HUES48 (cell line): ENCODE results near the gene RHOG.

Experiments
- H3K27ac ChIP-seq: one replicate; pipeline ENCODE4 v1.7.0; 2013; ENCODE audit warnings: low read depth, low read length, inconsistent platforms
- H3K27me3 ChIP-seq: 2 replicates; pipeline ENCODE4 v1.6.1; 2013; ENCODE audit warnings: mild to moderate bottlenecking, low read length; ENCODE audit not compliant: control insufficient read depth, insufficient read depth
- H3K36me3 ChIP-seq: 2 replicates; pipeline ENCODE4 v1.6.1; 2013; ENCODE audit warnings: low read length; ENCODE audit not compliant: control insufficient read depth, insufficient read depth
- H3K4me1 ChIP-seq: 2 replicates; pipeline ENCODE4 v1.6.1; 2013; ENCODE audit warnings: mild to moderate bottlenecking, low read length; ENCODE audit not compliant: control insufficient read depth, insufficient read depth
- H3K4me3 ChIP-seq: 2 replicates; pipeline ENCODE4 v1.5.1; 2013; ENCODE audit warnings: mild to moderate bottlenecking, low read depth, low read length
- H3K9ac ChIP-seq: 2 replicates; pipeline ENCODE4 v1.6.1; 2013; ENCODE audit warnings: mild to moderate bottlenecking, low read depth, low read length, moderate library complexity
- H3K9me3 ChIP-seq: 2 replicates; pipeline ENCODE4 v1.6.1; 2013; ENCODE audit warnings: low read length; ENCODE audit not compliant: control insufficient read depth, insufficient read depth

Gene RHOG

DNA sequence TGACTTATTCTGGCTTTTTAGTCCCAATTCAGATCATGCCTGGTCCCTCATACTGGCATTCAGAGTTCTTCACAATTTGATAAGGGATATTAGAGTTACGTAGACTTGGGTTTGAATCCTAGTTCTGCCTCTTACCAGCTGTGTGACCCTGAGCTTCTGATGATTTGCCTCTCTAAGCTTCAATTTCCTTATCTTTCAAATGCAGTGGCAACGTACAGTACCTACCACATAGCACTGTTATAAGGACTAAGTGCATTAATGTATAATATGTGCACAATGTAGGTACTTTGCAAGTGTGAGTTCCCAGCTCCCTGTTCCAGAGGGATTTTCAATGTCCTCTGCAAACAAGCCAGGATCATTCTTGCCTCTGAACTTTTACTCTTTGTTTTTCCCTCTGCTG, 7.3 kb downstream of the RHOG start:
- peaks cover 20% of the 10 kb centered on the region; the same call in 1 of the 2 replicates for H3K4me1 ChIP-seq
- no peak overlapping the region for H3K27ac ChIP-seq
- H3K27me3 ChIP-seq = no peaks in the 10 kb centered on the region
- no peaks in the 10 kb centered on the region for H3K9me3 ChIP-seq
- H3K4me3 ChIP-seq = no peak overlapping the region
- no peak overlapping the region for H3K9ac ChIP-seq
- peaks cover 12% of the 10 kb centered on the region for H3K36me3 ChIP-seq

- no peak overlapping the region for H3K4me3 ChIP-seq
- H3K36me3 ChIP-seq = peaks cover 17% of the 10 kb centered on the region
- no peaks in the 10 kb centered on the region for H3K9me3 ChIP-seq
- H3K27ac ChIP-seq = no peak overlapping the region
- peaks cover 22% of the 10 kb centered on the region; the same call in 1 of the 2 replicates for H3K4me1 ChIP-seq
- no peak overlapping the region for H3K9ac ChIP-seq
- H3K27me3 ChIP-seq = no peaks in the 10 kb centered on the region
Measured at GRCh38 chr11:3832816-3833215, 7.9 kb downstream of the RHOG start.

DNA sequence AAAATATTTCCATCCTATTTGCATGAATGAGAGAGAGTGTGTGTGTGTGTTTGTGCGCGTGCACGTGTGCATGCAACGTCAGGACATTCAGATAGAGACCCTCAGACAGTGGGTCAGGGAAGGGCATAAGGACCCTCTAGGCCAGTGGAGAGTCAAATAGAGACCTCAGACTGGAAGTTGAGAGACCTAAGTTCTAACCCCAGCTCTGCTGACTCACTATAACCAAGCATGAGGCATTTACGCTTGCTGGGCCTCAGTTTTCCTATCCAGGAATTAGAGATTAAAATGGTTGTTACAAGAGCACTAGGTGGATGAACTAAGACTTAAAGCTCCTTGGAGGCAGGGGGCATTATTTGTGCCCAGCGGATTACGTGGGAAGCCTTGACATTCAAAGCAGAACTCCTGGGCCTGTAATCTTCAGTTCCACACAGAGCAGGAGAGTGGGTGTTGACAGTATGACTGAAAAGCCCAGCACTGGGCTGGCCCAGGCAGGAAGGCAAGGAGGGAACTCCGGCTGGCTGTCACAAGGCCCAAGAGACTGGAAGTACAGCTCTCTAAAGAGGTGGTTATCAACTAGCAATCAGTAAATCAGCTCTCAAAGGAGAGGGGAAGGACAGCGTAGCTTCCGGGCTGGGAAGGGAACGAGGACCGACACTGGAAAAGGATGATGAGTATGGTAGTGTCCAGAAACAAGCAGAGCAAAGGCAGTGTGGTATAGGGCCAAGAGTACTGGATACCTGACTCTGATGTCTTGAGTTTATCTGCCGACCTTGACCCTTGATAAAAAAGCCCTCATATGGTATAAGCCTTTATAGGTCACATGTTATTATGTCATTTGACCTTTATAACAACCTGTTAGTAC, 9.2 kb downstream of the RHOG start:
- H3K27me3 ChIP-seq = no peaks in the 10 kb centered on the region
- no peak overlapping the region for H3K4me3 ChIP-seq
- peaks cover 27% of the 10 kb centered on the region for H3K36me3 ChIP-seq
- H3K4me1 ChIP-seq = peaks cover 30% of the 10 kb centered on the region
- H3K9me3 ChIP-seq = no peaks in the 10 kb centered on the region
- H3K27ac ChIP-seq = no peak overlapping the region
- H3K9ac ChIP-seq = no peak overlapping the region

DNA sequence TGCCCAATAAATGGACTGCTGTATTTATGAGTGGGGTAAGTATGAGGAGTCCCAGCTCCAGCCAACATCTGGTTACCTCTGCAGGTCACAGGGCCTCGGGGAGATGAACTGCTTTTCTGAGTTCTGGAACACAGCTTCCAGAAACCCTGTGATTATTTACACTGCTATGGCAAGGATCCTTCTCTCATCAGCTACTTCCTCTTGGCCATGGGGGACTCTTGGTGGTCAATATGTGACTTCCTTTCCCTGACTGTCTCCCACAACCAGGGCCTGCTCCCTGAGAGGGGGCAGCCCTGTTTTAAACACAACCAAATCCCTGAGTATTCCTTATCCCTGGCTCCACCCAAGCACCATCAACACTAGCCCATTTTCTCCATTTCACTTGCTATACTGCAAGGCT, 10.0 kb downstream of the RHOG start:
- peaks cover 31% of the 10 kb centered on the region for H3K36me3 ChIP-seq
- H3K4me3 ChIP-seq = no peak overlapping the region
- H3K9ac ChIP-seq = no peak overlapping the region
- H3K27ac ChIP-seq = no peak overlapping the region
- H3K9me3 ChIP-seq = no peaks in the 10 kb centered on the region
- no peaks in the 10 kb centered on the region for H3K27me3 ChIP-seq
- H3K4me1 ChIP-seq = peaks cover 38% of the 10 kb centered on the region

DNA sequence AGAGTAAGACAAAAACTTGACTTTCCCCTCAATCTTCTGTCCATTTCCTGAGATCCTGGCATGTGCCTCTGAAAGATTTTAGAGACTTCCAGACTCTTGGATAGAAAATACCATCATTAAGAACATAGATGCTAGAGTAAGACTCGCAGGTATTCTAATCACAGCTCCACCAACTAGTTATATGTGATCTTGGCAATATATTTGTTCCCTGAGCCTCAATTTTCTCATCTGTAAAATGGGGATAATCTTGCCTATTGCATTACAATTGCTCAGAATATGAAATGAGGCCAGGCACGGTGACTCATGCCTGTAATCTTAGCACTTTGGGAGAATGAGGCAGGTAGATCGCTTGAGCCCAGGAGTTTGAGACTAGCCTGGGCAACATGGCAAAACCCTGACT, 10.7 kb downstream of the RHOG start:
- H3K9ac ChIP-seq = no peak overlapping the region
- no peak overlapping the region for H3K27ac ChIP-seq
- H3K36me3 ChIP-seq = peaks cover 35% of the 10 kb centered on the region
- H3K4me3 ChIP-seq = no peak overlapping the region
- peaks cover 40% of the 10 kb centered on the region for H3K4me1 ChIP-seq
- H3K27me3 ChIP-seq = no peaks in the 10 kb centered on the region
- H3K9me3 ChIP-seq = no peaks in the 10 kb centered on the region

GRCh38 chr11:3827434-3828186, 13.1 kb downstream of the RHOG start:
- Histone ChIP-seq H3K27ac (peak overlapping the region; percentile 74), H3K4me1 (peaks cover 33% of the 10 kb centered on the region)

GRCh38 chr11:3826721-3827120, 14.0 kb downstream of the RHOG start:
- H3K9ac ChIP-seq = no peak overlapping the region

More at GRCh38 chr11:3827434-3828186, 13.1 kb downstream of the RHOG start:
- Histone ChIP-seq H3K9ac (no peak overlapping the region), H3K27me3 (no peaks in the 10 kb centered on the region), H3K9me3 (no peaks in the 10 kb centered on the region), H3K36me3 (peaks cover 32% of the 10 kb centered on the region), H3K4me3 (no peak overlapping the region)

GRCh38 chr11:3825473-3826154, 15.1 kb downstream of the RHOG start:
- H3K9ac ChIP-seq = no peak overlapping the region
- no peaks in the 10 kb centered on the region for H3K9me3 ChIP-seq
- H3K4me3 ChIP-seq = no peak overlapping the region
- H3K4me1 ChIP-seq = peaks cover 33% of the 10 kb centered on the region
- peaks cover 32% of the 10 kb centered on the region for H3K36me3 ChIP-seq
- no peak overlapping the region for H3K27ac ChIP-seq
- no peaks in the 10 kb centered on the region for H3K27me3 ChIP-seq

More at GRCh38 chr11:3826721-3827120, 14.0 kb downstream of the RHOG start:
- 0 out of 2 replicates have a peak overlapping the region, but pooled peaks have one; percentile 3 for H3K4me3 ChIP-seq
- H3K27ac ChIP-seq = peak overlapping the region; percentile 74
- peaks cover 32% of the 10 kb centered on the region for H3K36me3 ChIP-seq
- H3K9me3 ChIP-seq = no peaks in the 10 kb centered on the region
- H3K4me1 ChIP-seq = peaks cover 33% of the 10 kb centered on the region
- H3K27me3 ChIP-seq = no peaks in the 10 kb centered on the region

GRCh38 chr11:3824714-3825472, 15.9 kb downstream of the RHOG start:
- no peaks in the 10 kb centered on the region for H3K27me3 ChIP-seq
- peaks cover 33% of the 10 kb centered on the region for H3K4me1 ChIP-seq
- H3K4me3 ChIP-seq = no peak overlapping the region
- no peak overlapping the region for H3K9ac ChIP-seq
- no peaks in the 10 kb centered on the region for H3K9me3 ChIP-seq
- no peak overlapping the region for H3K27ac ChIP-seq
- peaks cover 29% of the 10 kb centered on the region for H3K36me3 ChIP-seq

- H3K36me3 ChIP-seq = peaks cover 29% of the 10 kb centered on the region
- H3K4me1 ChIP-seq = peaks cover 33% of the 10 kb centered on the region
Measured at GRCh38 chr11:3823762-3824506, 16.8 kb downstream of the RHOG start.

More at GRCh38 chr11:3823762-3824506, 16.8 kb downstream of the RHOG start:
- H3K9me3 ChIP-seq = no peaks in the 10 kb centered on the region
- no peak overlapping the region for H3K4me3 ChIP-seq
- no peaks in the 10 kb centered on the region for H3K27me3 ChIP-seq
- H3K27ac ChIP-seq = no peak overlapping the region
- H3K9ac ChIP-seq = no peak overlapping the region
